T-helper 1 cell treated with Interleukin-12 subunit alpha and Interleukin-12 subunit beta and Interleukin-4 antibody, amounts not matched to agents 30 μg/mL and 1 μg/mL, for 36 hours (primary cell): ENCODE measurements around the gene RND1.
"Not testable (repeated sequence)": the region's sequence is repeated elsewhere in the genome, so short reads cannot be mapped to it uniquely, and the experiment has no call there.

ENCODE experiments used
- H3K27ac Mint-ChIP-seq: one replicate; pipeline ENCODE4 v1.8.0; 2021; ENCODE audit warnings: mild to moderate bottlenecking, mixed read lengths
- H3K27me3 Mint-ChIP-seq: one replicate; pipeline ENCODE4 v1.8.0; 2021; ENCODE audit warnings: low read depth, mixed read lengths
- H3K36me3 Mint-ChIP-seq: one replicate; pipeline ENCODE4 v1.8.0; 2021; ENCODE audit warnings: low read depth, mixed read lengths
- H3K4me1 Mint-ChIP-seq: one replicate; pipeline ENCODE4 v1.8.0; 2021; ENCODE audit warnings: low read depth, mixed read lengths
- H3K4me3 Mint-ChIP-seq: one replicate; pipeline ENCODE4 v1.8.0; 2021; ENCODE audit warnings: mild to moderate bottlenecking, moderate library complexity, mixed read lengths
- H3K9me3 Mint-ChIP-seq: one replicate; pipeline ENCODE4 v1.8.0; 2021; ENCODE audit warnings: mixed read lengths

Gene RND1

DNA sequence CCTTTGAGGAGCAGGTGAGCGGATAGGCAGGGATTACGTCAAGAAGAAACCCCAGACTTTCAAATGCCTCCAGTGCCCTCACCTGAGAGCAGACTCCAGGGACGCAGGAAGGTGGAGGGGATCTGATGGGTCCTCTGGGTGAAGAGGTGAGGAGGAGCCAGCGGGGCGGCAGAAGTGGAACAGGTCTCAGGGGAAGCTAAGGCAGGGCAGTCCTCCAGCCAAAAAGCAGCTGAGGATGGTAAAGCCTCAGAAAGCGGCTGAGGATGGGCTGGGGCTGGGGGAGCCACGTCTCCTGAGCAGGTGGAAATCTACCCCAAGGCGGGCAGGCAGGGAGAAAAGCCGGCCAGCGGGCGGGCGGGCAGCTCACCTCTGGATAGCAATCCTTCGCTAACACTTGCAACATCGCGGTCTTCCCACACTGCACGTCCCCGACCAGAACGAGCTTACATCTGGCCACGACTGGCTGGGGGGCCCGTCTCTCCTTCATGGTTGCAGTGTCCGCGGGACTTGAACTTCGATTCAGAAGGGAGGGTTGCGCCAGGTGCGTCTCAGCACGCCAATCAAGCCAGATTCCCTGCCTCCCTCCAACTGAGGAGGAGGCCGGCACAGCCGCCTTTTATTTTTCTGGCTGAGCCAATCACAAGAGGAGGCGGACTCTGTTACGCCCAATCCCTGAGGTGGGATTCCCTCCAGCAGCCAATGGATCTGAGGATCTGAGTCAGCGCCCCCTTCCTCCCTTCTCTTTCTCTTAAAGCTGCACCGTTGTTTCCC, at the start of gene RND1:
Gene RND1, minus strand, starts transcription at position 590 of the 771 bp plus-strand sequence. Its CDS starts 103 bp downstream, at position 487.
- Mint-ChIP-seq H3K27me3 (peaks cover 10% of the 10 kb centered on the region), H3K4me3 (peak within 1 kb of the TSS; percentile 94), H3K4me1 (peaks cover 23% of the 10 kb centered on the region), H3K36me3 (peaks cover 17% of the 10 kb centered on the region), H3K27ac (peak within 1 kb of the TSS; percentile 85), H3K9me3 (no peaks in the 10 kb centered on the region)

DNA sequence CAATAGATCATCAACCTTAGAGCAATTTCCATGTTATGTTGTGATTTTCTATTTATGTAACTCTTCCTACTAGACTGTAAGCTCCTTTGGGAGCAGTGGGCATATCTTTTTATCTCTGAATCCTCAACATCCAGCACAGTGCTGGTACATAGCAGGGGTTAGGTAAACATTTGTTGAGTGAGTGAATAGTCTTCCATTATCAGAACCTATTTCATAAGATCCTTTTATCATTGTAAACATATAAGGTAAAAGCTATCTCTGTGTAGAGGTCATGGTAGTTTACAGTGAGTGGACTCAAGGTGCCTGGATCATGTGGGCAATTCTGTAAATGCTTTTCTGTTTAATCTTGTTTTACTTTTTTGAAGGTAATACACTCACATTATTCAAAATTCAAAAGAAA, 44.5 kb upstream of the RND1 start:
- H3K4me3 Mint-ChIP-seq = no peak overlapping the region

DNA sequence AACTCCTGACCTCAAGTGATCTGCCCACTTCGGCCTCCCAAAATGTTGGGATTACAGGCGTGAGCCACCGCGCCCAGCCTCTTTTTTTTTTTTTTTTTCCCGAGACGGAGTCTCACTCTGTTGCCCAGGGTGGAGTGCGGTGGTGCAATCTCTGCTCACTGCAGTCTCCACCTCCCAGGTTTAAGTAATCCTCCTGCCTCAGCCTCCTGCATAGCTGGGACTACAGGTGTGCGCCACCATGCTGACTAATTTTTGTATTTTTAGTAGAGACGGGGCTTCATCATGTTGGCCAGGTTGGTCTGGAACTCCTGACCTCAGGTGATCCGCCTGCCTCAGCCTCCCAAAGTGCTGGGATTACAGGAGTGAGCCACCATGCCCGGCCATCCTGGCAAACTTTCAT, 44.0 kb upstream of the RND1 start:
- H3K36me3 Mint-ChIP-seq, H3K4me1 Mint-ChIP-seq, H3K9me3 Mint-ChIP-seq, H3K27ac Mint-ChIP-seq, H3K4me3 Mint-ChIP-seq, H3K27me3 Mint-ChIP-seq: not testable (repeated sequence)

More for the DNA sequence above, 44.5 kb upstream of the RND1 start:
- Mint-ChIP-seq H3K27ac (no peak overlapping the region), H3K27me3 (peaks cover 5% of the 10 kb centered on the region), H3K4me1 (no peaks in the 10 kb centered on the region), H3K36me3 (no peaks in the 10 kb centered on the region), H3K9me3 (no peaks in the 10 kb centered on the region)

DNA sequence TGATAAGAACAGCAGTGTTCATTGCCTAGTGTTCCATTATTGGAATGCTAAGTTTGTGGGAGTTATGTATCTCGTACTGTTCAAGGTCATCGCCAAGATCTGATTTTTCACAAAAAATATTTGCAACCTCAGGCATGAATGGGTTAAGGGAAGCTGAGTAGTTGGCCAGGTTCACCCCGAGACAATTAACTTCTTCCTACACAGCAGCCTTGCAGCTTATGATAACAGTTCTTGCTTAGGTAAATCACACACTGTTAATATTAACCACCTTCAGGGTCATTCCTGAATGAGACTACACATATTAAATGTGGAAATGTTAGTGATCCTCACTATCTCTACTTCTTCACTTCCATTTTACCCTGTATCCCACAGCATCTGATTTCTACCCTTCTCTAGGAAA, 41.6 kb upstream of the RND1 start:
- no peak overlapping the region for H3K27ac Mint-ChIP-seq
- no peaks in the 10 kb centered on the region for H3K9me3 Mint-ChIP-seq

DNA sequence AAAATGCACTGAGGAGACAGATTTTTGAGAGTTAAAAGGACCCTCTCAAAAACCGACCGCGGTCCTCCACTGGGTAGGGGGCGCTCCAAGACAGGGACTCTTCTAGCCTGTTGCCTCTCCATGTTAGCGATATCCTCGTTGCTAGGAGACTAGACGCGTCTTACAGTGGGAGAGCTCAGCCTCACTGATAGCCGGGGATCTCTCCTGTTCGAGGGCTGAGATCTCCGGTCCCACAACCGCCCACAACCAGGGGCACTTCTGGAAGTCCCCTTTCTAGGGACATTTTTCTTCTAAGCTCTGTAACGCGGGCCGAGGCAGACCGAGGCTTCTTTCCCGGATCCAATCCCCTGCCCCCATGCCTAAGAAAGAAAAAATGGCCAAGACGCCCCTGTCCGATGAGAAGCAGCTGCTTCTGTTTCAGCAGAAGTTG, 38.3 kb upstream of the RND1 start:
- Mint-ChIP-seq H3K9me3 (no peaks in the 10 kb centered on the region), H3K4me3 (peak overlapping the region; percentile 62), H3K36me3 (no peaks in the 10 kb centered on the region), H3K4me1 (peaks cover 6% of the 10 kb centered on the region), H3K27me3 (peaks cover 12% of the 10 kb centered on the region), H3K27ac (no peak overlapping the region)

More for the DNA sequence above, 41.6 kb upstream of the RND1 start:
- no peaks in the 10 kb centered on the region for H3K36me3 Mint-ChIP-seq
- H3K4me3 Mint-ChIP-seq = no peak overlapping the region
- peaks cover 6% of the 10 kb centered on the region for H3K4me1 Mint-ChIP-seq
- H3K27me3 Mint-ChIP-seq = peaks cover 12% of the 10 kb centered on the region

DNA sequence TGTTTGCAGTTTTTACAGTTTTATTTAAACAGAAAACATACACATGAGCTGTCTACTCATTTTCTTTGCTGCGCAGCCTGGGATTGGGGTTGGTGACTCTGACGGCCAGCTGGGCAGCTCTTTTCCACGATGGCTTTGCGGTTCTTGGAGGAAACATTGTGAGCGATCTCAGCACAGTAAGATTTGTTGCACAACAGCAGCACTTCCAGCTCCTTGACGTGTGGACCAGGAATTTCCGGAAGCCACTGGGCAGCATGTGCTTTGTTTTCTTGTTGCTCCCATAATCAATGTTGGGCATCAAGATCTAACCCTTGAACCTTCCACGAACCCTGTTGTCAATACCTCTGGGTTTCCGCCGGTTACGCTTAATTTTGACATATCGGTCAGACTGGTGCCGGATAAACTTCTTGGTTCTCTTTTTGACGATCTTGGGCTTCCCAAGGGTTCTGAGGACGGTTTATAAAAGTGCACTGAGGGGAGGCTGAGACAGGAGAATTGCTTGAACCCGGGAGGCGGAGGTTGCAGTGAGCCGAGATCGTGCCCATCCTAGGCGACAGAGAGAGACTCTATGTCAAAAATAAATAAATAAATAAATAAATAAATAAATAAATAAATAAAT, 37.8 kb upstream of the RND1 start:
- H3K27ac Mint-ChIP-seq = no peak overlapping the region
- no peaks in the 10 kb centered on the region for H3K36me3 Mint-ChIP-seq
- peaks cover 6% of the 10 kb centered on the region for H3K4me1 Mint-ChIP-seq
- peak overlapping the region; percentile 57 for H3K4me3 Mint-ChIP-seq
- no peaks in the 10 kb centered on the region for H3K9me3 Mint-ChIP-seq
- H3K27me3 Mint-ChIP-seq = peaks cover 14% of the 10 kb centered on the region

DNA sequence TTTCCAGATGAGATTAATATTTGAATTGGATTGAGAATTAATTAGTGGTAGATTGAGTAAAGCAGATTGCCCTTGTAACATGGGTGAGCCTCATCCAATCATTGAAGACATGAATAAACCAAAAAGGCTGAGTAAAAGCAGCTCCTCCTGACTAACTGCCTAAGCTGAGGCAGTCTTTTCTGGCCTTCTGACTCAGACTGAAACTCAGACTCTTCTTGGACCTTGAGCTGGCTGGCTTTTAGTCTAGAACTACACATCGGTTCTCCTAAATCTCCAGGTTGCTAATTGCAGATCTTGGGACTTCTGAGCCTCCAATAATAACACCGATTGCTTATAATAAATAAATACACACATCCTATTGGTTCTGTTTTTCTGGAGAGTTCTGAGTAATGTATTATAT, 35.6 kb upstream of the RND1 start:
- Mint-ChIP-seq H3K27me3 (peaks cover 19% of the 10 kb centered on the region), H3K27ac (no peak overlapping the region), H3K4me3 (no peak overlapping the region), H3K36me3 (no peaks in the 10 kb centered on the region), H3K9me3 (no peaks in the 10 kb centered on the region), H3K4me1 (peaks cover 6% of the 10 kb centered on the region)

DNA sequence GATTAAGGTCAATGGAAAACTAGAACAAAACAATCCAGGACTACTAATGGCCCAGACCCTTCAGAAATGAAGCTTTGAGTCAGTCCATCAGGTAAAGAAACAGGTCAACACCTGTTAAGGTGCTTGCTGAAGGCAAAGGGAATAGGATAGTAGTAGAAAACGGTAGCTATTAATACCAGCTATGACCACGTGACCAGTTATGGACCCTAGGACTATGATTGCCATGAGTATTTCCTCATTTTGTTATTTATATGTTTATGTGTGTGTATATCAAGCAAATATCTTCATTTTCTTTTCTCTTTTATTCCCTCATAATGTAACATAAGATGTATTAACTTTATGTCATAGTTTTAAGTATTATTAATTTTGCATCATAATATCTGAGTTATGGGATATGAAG, 34.0 kb upstream of the RND1 start:
- Mint-ChIP-seq H3K9me3 (no peaks in the 10 kb centered on the region), H3K36me3 (no peaks in the 10 kb centered on the region), H3K27me3 (peaks cover 12% of the 10 kb centered on the region)

DNA sequence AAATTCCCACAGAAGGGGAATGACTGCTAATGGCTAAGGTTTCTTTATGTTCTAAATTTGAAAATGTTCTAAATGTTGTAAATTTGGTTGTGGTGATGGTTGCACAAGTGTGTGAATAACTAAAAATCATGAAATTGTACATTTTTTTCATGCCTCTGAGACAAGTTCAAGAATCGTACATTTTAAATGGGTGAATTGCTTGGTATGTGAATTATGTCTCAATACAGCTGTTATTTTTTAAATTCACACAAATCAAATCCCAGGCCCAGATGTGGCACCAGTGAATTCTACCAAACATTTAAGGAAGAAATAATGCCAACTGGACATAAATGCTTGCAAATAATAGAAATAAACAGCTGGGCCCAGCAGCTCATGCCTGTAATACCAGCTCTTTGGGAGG, 28.6 kb upstream of the RND1 start:
- Mint-ChIP-seq H3K4me3 (no peak overlapping the region), H3K9me3 (no peaks in the 10 kb centered on the region), H3K27me3 (peaks cover 31% of the 10 kb centered on the region), H3K4me1 (peaks cover 8% of the 10 kb centered on the region), H3K27ac (no peak overlapping the region), H3K36me3 (no peaks in the 10 kb centered on the region)

More for the DNA sequence above, 34.0 kb upstream of the RND1 start:
- H3K4me1 Mint-ChIP-seq = peaks cover 6% of the 10 kb centered on the region
- no peak overlapping the region for H3K27ac Mint-ChIP-seq
- H3K4me3 Mint-ChIP-seq = no peak overlapping the region

DNA sequence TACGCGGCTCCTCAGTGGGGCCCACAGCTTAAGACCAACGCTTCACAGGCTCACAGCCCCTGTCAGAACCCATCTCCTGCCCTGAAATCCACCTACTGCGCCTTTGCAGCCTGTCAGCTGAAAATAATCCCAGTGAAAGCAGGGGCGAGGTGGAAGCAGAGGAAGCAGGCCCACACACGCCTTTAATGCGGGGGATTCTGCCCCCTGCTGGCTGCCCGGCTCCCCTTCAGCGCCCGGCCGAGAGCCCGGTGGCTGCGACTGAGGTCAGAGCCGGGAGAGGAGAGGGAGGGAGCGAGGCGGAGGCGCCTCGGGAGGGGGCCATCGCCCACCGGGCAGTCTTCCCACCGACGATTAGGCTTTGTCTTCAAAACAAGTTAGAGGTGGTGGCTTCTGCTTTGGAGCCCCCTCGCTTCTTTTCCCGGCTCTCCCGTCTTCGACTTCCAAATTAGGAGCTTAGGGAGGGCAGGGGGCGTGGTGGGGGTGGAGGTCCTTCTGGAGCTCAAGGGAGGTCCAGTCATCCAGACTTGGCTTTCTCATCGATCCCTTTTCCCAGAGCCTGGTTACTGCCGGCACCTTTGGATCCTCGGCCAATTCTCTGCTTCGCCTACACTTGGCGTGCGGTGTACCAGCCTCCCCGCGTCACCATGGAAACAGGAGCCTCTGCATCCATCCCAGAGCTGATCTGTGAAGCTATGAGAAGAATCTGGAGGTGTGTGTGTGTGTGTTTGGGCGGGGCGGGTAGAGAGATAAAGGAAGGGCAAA, 25.2 kb upstream of the RND1 start:
- peaks cover 24% of the 10 kb centered on the region for H3K27me3 Mint-ChIP-seq
- peaks cover 8% of the 10 kb centered on the region for H3K4me1 Mint-ChIP-seq
- no peaks in the 10 kb centered on the region for H3K36me3 Mint-ChIP-seq
- H3K27ac Mint-ChIP-seq = no peak overlapping the region
- no peaks in the 10 kb centered on the region for H3K9me3 Mint-ChIP-seq
- peak overlapping the region; percentile 7 for H3K4me3 Mint-ChIP-seq

DNA sequence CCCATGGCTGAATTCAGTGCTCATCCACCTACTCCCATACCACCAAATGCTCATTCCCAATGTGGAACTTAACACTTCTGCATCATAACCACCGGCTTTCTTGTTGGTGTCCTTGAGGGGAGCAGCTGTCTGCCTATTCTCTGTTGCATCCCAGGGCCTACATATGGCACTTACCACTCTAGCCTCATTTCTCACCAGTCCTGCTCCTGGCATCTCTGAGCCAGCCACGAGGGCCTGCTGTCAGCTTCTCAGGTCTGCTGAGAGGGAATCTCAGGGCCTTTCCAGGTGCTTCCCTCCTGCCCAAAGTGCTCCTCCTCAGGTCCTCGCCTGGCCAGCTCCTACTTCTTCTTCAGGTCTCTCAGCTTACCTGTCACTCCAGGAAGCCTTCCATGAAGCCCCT, 24.0 kb upstream of the RND1 start:
- no peak overlapping the region for H3K27ac Mint-ChIP-seq
- no peak overlapping the region for H3K4me3 Mint-ChIP-seq
- peaks cover 27% of the 10 kb centered on the region for H3K27me3 Mint-ChIP-seq
- H3K36me3 Mint-ChIP-seq = no peaks in the 10 kb centered on the region
- H3K4me1 Mint-ChIP-seq = peaks cover 8% of the 10 kb centered on the region
- H3K9me3 Mint-ChIP-seq = no peaks in the 10 kb centered on the region

DNA sequence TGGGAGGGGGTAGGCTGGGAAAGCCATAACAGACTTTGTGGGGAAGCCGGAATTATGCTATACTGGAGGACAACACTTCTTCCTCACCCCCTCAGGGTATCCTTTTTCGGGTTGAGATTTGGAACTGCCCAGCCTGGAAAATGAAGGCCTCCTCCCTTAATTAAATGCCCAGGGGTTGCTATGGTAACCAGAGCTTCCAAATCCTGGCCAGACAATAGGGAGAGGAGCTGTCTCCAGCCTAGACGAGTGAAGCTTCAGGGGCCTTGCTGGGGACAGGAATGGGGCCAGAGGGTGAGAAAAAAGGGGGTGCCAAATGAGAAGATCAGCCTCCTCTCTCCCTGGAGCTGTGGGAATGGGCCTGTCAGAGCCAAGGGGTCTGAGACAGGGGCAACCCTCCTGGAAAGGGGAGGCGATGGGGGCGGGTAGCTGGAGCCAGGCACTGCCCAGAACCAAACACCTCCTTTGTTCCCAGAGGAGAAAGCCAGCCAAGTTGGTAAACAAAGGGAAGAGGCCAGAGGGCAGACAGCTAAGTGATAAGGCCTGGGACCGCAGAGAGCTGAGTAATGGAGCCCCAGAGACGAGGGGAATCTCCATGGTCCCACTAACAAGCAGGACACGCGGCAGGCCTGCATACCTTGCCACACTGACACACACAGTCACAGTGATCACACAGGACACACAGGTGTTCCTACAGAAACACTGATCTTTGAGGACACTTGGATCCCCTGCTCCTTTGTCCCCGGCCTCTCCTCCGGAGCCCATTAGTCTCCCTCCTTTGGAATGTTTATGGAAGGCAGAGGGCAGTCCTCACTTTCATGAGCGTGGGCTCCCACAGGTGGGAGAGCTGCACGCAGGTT, 17.9 kb upstream of the RND1 start:
- Mint-ChIP-seq H3K4me3 (no peak overlapping the region), H3K27ac (no peak overlapping the region), H3K4me1 (peaks cover 7% of the 10 kb centered on the region), H3K9me3 (no peaks in the 10 kb centered on the region), H3K27me3 (peaks cover 46% of the 10 kb centered on the region), H3K36me3 (no peaks in the 10 kb centered on the region)

DNA sequence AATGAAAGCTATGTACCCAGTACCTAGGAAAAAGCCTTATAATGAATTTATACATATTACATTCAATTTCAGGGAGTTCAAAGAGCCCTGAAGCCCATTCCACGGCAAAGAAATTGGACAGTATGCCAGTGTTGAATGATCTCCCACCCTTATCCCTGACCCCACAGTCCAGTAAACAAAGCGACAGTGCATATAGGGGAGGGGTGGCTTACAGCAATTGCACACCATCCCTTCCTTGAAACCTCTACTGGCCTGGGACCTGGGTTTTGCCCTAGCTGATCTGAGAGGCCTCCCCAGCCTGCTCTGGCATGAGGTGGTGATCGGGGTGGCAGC, 17.3 kb upstream of the RND1 start:
- Mint-ChIP-seq H3K9me3 (no peaks in the 10 kb centered on the region), H3K4me3 (no peak overlapping the region), H3K4me1 (peaks cover 7% of the 10 kb centered on the region), H3K36me3 (no peaks in the 10 kb centered on the region), H3K27me3 (peaks cover 46% of the 10 kb centered on the region), H3K27ac (no peak overlapping the region)

DNA sequence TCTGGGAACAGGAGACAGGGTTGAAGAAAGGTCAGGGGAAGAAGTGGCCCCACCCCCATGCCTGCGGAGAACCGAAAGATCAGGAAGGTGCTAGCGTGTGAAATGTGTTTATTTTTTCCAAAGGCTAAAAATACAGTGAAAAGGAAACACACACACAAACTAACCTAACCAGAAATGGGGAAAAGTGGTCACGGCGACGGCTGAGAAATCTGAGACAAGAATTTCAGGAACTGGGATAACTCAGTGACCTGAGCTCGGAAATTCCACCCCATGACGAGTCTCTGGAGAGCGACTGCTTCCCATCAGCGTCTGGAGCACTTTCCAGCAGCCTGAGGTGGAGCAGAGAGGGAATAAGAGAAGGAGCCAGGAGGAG, 16.6 kb upstream of the RND1 start:
- peaks cover 7% of the 10 kb centered on the region for H3K4me1 Mint-ChIP-seq
- H3K27me3 Mint-ChIP-seq = peaks cover 46% of the 10 kb centered on the region
- no peak overlapping the region for H3K27ac Mint-ChIP-seq
- no peak overlapping the region for H3K4me3 Mint-ChIP-seq
- no peaks in the 10 kb centered on the region for H3K9me3 Mint-ChIP-seq
- H3K36me3 Mint-ChIP-seq = no peaks in the 10 kb centered on the region
